Activated T-cell treated with anti-CD3 and anti-CD28 coated beads, Interleukin-2, amount 50 U/mL, for 48 hours (primary cell): ENCODE results near the gene NFIB.
A peak's percentile ranks its signal among the peaks of the same experiment; 100 is the strongest.

Experiments
- DNase-seq, 2 experiments: peaks; one replicate each; pipeline ENCODE4 v3.0.0-alpha.2; 2020

NFIB gene

DNA sequence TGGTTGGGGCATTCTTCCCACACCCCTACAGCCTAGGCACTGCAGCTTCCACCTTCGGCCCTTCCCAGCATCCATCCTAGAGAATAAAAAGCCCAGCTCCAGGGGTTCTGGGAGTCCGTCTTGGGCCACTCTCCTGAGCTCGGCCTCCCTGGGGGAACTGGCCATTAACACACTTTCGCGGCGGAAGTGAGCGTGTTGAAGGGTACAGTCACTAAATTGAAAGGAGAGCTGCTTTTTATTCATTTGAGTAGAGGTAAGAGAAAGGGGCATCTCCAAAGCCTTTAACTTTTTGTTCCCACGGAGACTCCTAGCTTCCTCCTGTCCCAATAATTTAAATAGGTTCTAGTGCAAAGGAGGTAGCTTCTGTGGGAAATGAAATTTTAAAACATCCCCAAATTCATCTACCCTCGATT lies 31.0 kb upstream of the NFIB start:
- no peak for DNase-seq

DNA sequence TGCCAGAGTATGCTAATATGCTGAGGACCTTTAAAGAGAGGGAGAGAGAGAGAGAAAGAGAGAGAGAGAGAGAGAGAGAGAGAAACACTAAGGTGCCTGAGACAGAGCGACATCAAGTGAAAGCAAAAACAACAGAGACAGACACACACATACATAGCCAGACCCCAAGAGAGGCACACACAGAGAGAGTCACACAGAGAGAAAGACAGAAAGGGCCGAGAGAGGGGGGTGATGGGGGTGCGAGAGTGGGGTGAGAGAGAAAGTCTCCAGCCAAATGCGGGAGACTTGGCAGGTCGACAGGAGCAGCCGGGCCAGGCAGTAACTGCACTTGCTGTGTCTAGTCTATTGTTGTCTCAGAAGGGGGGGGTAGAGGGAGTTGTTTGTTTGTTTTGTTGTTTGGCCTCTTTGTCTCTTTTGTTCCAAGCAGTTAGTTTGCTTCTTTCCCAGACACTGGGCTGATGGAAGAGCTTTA lies 30.1 kb upstream of the NFIB start:
- no peak for DNase-seq

DNA sequence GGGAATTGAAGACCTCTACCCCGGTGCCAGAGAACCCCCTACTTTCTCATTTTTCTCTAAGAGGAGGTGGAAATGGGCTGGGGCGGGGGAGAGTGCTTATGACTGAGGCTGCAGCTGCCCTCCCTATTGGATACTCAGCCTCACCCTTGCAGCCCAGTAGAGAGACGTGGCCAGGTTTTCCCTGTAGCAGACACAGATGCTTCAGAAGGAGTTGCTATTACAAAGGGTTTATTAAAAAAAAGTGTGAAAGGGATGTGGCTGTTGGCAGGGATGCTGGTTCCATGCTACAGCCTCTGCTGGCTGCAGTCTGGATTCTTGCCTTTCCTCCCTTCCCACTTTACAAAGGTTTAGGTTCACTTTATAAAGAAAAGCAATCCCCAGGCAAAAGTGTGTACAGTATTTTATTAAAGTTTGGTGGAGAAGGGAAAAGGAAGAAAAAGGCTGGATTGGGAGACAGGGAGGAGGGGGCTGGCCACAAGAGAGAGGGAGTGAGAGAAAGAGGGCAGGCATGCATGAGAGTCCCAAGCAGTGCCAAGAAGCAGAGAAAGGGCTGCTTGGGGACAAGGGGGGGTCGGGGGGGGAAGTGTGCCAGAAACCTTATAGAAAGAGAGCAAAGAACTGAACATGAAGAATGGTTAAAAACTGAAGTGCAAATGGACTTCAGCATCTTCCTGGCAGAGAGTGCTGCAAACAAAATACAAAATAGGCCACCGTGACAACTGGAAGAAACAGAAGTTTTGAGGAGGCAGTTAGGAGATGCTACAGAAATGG lies 29.5 kb upstream of the NFIB start:
- DNase-seq, result no peak

DNA sequence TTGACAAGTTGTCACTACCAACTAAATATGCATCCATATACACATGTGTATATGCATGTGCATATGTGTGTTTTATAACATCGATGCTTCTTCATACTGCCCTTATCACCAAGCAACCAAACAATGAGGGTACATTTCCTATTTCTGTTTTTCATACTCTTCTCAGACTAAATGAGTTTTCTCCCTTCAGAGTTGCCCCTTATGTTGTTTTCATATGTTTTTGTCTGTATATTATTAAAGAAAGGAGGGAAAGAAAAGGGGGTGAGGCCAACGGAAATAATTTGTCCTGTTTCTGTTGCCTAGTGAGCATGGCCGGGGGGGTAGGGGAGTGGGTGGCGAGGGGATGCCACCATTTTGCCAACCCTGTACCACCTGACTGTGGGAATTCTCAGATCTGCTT lies 28.8 kb upstream of the NFIB start:
- no peak for DNase-seq

DNA sequence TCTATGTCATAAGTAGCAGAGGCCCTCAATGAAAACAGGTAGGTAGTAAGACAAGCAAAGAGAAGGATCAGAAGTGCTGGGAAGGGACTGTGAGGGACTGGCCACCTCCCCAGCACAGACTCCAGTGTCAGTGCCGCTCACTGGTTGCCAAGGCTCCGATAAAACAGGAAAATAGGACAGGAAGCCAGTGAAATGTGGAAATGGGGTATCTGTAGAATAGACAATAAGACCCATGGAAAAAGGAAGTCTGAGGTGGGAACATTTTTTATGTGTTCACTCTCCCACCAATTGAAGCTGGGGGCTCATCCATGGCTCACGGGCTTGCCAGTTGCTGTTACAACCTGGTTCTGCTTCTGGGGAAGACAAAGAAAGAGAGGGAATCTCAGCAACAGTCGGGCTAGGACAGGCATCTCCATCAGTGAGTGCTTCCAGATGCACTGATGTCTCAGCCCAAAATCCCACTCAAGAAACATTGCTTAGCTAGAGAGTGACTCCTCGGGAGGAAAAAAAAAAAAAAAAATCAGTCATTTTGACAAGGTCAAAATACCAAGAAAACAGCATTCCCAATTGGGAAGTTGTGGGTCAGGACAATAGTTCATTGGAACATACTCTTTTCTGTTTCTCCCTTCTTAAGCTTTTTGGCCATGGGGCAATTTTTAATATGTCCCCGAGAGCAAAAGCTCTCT lies 27.6 kb upstream of the NFIB start:
- DNase-seq, result no peak

DNA sequence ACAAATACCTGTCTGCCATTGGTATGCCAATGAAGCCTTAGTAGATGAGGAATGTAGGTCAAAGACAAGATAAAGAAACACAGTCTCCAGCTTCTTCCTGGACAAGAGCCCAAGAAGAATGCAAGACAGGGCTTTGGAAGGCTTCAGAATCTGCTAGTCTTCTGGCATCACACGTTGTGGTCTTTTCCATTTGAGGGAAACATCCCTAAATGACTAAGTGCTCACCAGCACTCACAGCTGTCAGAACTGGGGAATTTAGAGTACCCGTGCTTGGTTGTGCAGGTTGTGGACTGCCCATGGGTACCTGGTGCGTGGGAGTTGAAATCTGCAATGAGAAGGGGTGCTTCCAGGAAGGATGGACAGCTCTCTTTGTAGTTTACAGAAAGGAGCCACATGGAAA lies 27.1 kb upstream of the NFIB start:
- DNase-seq, result no peak

DNA sequence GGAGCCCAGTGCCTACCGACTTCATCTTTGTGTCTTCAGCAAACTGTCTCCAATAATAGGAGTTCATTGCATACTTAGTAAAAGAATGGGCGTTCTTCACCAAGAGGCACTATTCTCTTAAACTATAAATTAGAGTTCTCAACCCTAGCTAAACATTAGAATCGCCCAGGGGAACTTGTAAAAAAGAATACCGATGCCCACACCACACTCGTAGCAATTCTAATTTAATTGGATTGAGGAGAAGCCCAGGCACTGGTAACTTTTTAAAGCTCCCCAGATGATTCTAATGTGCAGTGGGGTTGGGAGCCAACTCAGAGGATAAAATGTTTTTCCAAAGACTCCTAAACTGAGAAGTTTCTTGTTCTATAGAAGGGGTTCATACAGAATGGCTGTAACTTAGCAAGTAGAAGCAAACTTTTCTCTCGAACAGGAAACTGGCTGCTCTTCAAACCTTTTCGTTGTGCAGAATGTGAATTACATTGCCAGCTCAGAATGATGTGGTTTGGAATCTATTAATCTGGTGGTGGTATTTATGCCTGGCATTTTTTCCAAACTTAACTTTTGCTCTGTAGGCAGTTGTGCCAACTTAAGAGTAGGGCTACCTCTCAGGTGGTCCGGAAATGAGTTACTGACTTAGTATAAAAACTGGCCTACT lies 26.4 kb upstream of the NFIB start:
- no peak for DNase-seq

DNA sequence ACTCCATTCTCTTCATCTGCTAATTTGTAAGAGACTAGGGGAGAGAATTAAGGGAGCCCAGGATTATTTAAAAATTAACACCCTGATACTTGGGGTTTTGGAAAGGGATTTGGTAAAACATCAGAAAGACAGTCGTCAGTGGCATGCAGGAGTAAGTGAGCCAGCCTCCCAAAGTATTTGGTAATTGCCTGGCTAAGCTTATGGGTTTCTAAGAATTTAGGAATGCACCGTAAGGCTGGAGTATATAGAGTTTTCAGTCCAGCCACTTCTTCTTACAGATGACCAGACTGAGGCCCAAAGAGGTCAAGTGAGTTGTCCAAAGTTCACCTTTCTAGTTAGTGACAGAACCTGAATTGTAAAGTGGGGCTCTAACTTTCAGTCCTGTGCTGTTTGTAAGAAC lies 25.8 kb upstream of the NFIB start:
- DNase-seq, result no peak

DNA sequence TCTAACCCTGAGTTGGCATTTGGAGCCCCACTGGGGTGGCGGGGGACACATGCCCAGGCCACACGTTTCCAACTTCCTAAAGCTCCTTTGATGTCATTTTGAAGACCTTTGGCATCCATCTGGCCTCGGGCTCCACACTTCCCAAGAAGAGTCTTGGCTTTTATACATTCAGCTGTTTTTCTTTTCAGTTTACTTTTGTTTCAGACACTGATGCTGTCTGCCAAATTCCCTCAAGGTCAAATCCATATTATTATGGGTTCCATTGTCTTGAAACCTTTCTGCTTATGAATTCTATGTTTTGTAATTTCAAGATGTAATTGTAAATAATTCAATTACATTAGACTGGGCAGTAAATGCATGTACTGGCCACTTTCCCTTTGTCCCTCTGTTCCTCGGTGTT lies 23.7 kb upstream of the NFIB start:
- DNase-seq, result no peak

DNA sequence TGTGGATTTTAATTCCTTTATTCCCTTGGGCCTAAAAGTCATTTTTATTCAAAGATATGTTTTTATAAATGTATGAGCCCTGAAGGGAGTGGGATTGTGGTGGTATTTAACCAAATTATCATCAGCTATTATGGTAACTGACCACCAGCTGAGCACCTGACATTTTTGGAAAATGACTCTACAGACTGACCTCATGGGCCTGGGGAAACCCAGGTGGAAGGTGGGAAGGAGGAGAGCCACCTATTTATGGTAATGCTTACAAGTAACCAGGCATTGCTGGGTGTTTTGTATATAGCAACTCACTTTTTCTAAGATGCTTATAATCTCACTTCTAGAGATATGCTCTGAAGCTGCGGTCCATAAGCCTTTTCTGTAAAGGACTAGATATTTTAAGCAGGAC lies 22.3 kb upstream of the NFIB start:
- DNase-seq, result no peak

DNA sequence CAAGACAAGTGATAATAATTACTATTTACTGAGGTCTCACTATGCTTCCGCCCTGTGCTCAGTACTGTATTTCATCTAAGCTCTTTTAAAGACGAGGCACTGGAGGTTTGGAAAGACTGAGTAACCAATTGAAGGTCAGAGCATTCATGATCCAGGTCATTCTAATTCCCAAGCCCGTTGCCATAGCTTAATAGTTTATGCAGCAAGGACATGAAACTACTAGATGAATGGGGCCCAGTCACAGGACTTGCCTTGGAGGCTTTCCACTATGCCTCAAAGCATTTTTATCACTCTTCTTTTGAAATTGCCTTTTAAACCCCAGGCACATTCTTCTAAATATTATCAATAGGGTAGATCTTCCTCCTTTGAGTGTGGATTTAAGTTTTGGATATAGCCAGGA lies 17.2 kb upstream of the NFIB start:
- no peak for DNase-seq

DNA sequence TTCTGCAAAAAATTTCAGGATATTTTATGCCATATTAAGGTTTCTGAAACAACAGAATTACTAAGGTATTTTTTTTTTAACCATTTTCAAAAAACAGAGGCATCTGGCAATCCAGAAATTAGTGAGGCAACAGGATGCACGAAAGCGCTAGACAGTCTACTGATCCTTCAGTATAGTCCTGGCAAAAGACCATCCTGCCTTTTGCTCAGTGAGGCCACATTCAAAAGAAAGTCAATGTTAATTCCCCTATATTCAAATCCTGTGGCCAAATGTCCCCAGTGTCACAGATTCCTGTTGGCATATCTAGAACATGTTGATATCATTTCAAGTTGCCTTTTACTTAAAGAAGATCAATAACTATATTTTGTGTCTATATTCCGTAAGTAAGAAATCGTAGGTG lies 13.1 kb upstream of the NFIB start:
- no peak for DNase-seq

DNA sequence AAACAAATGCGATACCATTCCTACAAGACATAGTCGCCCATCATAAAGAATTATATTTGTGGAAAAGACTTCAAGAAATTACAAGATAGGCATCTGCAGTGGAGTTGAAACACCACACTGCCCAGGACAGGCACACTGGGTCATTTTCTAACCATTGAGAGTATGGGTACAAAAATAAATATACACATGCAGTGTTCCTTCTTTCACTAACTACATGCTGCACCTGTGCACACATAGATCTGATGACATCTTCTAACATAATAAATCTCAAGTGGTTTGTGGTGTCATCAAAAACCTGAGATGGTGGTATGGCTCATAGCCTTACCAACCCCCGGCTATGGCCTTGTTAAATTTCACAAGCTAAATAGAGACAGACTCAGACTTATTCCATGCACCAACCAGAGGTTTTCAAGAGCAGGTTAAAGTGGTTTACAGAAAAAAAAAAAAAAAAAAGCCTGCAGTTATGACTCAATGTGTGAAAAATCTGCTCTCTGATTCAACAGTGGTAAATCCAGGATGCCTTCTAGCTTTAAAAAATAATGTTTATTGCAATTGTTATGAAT lies 12.4 kb upstream of the NFIB start:
- no peak for DNase-seq

DNA sequence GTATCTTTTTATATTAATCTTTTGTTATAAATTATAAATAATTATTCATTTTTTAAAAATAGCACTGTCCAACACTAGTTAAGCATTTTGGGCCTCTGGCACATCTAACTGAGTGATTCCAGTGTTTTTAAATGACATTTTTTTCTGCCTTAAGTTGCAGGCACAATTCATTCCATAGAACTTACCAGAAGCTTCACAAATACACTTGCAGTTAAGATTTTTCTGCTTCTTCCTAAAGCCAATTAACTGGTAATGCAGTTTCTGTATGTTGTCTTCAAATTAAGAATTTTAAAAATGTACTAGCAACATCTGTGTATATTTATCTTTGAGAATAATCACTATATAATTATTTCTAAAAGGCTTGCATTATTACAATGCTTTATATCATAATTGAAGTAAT lies 11.2 kb upstream of the NFIB start:
- DNase-seq, result no peak

DNA sequence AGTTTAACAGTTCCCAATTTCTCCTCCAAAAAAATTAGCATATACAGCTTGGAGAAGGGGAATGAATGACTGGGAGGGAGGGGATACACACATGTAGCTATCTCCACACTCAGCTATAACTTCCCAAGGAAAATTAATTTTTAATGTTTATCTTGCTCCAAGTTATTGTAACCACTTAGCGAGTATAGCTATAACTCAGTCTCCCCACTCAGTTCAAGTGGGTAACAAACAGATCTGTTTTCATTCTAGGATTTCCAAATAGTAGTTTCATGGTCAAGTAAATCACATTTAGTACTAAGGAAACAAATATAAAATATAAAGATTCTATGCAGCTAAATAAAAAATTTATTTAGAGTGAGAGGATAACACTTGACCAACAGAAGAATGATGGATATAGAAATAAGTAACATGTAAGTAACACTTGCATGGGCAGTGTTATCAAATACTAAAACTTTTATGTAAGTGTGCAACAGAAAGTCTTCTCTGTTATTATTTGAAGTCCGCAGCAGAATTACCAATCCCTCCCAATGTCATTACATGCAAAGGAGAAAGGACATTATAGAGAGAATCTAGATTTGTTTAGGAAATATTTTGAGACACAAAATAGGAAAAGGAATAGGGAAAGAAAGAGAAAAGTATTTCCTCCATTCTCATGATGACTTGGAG lies 10.2 kb upstream of the NFIB start:
- no peak for DNase-seq

DNA sequence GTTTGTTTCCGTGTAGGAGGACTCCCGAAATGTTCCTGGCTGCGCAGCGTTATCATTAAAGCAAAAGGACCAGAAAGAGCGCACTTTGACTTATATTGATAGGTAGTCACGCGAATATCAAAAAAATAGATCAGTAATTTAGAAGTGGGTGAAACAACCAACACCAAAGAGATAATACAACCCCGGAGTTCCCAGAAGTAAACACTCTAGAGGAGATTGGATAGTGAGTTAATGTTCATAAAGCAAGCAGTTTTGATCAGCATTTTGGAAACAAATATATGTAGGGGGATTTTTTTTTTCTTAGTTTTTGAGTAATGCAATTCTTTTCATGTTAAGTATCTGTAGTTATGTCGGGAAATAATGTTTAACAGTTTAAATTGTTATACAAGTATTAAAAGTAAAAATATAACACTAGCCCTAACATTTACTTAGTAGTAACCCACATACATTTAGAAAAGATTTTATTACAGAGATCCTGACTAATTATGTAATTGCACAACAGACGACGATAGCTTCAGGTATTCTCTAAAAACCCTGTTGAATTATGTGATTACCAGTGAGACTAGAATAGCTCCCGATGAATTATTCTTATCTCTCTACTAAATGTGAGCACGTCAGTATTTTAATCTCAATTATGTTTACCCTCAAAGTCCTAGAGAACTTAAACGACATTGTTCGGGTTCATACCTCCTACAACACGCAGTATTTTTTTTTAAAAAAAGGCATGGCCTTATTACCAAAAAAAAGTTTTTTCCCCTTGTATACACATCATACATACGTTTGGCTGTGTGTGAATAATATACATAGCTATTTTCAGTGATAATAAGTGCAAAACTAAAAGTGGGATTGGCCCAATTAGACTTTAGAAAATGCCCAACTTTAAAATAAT lies 9.4 kb upstream of the NFIB start:
- DNase-seq, result no peak

DNA sequence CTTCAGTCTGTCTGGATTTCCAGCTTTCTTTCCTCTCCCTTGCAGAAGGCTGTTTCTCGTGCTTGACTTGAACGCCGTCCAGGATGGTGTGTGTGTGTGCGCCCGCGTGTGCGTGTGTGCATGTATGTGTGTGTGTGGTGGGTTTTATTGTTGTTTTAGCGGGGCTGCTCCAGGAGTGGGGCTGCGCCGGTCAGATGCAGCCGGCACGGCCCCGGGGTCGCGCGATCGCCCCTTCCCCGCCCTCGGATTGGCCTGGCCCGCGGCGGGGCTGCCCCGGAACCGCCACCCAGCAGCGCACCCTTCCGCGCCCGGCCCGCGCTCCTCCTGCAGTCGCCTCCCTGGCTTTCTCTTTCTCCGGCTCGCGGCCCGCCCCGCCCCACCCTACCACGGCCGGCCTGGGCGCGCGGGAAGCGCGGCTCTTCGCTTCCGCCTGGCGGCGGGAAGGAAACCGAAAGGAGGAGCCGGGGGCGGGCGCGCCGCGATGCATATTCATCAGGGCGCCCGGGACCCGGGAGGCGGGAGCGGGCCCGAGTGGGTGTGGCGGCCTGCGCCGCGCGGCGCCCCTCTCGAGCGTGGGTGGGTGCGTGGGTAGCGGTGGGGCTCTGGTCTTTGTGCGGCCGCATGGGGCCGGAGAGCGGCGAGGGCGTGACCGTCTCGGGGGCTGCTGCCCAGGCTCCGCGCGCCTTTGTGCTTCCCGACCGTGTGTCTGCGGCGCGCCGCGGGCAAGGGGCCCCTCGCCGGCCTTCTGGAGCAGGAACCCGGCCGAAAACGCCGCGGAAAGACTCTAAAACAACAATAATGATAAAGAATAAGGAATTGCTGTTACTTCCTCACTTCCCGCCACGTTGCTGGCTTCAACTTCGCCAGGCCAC lies 8.5 kb upstream of the NFIB start:
- DNase-seq, result peak; percentile 80 to 85

DNA sequence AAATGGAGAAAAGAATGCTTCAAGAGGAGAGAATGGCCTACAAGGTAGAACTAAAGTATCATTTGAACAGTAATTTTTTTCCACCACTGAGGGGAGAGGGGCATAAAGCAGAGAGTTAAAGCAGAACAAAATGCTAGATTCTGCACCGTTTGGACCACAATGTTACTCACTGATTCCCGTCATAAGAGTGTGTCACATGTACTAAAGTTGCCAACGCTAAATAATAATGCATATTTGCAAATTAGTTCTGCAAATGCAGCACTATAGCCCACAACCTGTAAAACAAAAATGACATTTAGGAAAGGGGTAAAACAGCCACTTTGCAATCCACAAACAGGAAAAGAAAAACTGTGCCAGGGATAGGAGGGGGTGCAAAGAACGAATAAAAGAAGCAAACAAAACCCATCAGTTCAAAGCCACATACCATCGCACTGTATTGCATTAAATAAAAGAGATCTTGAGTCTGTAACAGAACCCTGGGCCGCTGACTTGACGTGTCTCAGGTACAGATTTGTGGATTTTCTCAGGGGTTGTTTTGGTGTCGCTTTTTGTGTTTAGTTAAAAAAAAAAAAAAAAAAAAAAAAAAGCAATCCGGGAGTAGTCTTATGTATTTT lies 7.7 kb upstream of the NFIB start:
- DNase-seq, result no peak

DNA sequence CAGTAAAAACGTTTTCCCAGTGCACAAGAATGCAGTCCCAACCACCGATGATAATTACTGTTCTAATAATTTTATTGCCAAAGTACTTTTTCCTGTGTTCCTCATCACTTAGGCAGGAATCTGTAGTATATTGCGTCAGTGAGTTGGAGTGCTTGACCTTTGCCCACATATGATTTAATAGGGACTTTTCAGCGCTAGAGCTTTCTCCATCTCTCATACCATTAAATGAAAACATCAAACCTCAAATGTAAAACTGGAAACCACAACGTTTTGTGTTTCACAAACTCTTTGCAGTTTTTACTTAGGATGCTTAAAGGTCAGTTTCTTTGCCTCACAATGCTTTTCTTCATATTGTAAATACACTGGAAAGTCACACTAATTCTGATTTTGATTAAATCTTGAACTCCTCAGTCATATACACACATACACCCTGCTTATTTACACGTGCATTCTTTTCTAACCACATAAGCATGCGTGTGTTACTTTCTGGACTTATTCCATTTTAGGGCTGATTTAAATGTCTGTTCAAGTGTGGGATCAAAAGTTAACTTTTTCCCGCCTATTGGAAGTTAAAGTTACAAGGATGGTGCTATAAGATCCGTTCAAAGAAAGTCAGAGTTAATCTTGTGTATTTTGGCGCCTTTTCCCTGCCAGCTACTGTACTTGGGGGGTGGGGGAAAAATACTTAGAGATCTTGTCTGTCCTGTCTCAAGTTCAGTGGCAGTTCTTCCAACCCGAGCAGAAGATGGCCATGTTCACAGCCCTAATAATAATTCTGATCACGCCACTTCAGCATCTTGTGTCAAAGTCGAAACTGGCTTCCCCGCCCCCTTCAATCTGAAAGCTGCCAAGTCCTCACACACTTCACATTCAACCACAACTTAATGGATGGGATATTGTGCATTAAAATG lies 6.6 kb upstream of the NFIB start:
- no peak for DNase-seq
